NB4 (cell line): ENCODE data around the gene MSH4.

Experiments
- CTCF ChIP-seq: IDR thresholded peaks from one replicate; pipeline ENCODE4 v1.5.1; 2012; ENCODE audit warnings: low read depth, low read length
- MAX ChIP-seq: IDR thresholded peaks from 2 replicates; pipeline ENCODE4 v1.6.1; 2011; ENCODE audit warnings: low read depth, low read length
- POLR2A ChIP-seq: IDR thresholded peaks from 2 replicates; pipeline ENCODE4 v1.6.1; 2011; ENCODE audit warnings: mild to moderate bottlenecking; ENCODE audit not compliant: insufficient read length; ENCODE audit errors: extremely low read depth

- TF ChIP-seq CTCF (no peak), POLR2A (no peak), MAX (no peak)
Measured at GRCh38 chr1:75845576-75845975, 48.9 kb downstream of the MSH4 start.
